DOHH2 (cell line): ENCODE results near the gene PPP1R13B.

Source experiments
- CTCF ChIP-seq: fragments of 200-600 bp; sonication (generic); IDR thresholded peaks from one replicate; pipeline ENCODE4 v1.5.1; 2014; ENCODE audit warnings: antibody characterized with exemption, mild to moderate bottlenecking, low read depth, low read length; ENCODE audit not compliant: poor library complexity, severe bottlenecking
- EZH2phosphoT487 ChIP-seq: fragments of 200-600 bp; sonication (generic); IDR thresholded peaks from 2 replicates; pipeline ENCODE4 v1.6.1; 2017; ENCODE audit warnings: borderline replicate concordance, mild to moderate bottlenecking, antibody characterized with exemption, low read length, moderate library complexity, mixed read lengths

GRCh38 chr14:103878180-103878579, 30.8 kb upstream of the PPP1R13B start:
- no peak for TF ChIP-seq CTCF
- TF ChIP-seq EZH2phosphoT487: no peak
